ENCODE data around the gene PC.

Gene PC

DNA sequence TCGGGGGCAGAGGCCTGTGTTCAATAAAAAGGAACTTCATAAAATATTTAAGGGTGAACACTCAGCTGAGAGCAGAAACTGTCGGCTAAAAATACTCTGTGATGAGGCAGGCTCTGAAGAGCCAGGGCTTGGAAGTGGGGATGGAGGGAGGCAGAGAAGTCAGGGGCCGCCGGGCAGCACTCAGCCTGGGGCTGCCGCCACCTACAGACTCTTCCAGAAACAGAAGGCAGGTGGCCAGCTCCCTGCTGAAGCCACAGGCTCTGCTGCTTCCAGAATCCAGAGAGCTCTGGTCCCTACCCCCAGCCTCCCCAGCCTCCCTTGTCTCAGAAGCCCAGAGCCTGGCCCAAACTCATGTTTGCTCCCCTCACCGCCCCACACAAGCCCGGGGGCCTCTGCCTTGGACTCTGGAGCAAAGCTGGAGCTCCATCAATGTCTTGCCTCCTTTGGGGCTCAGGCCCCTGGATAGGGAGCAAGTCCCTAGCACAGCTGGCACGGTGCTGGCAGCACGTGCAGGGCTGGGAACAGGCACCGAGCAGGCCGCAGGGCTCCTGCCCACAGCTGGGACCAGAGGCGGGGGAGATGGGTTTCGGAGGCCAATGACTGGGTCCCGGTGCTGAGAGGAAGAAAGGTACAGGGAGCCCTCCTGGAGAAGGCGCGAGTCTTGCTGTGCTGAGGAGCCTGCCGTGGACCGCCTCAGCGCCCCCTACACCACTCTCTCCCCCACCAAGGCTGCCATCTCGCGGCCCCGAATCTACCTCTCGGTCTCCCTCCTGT lies 93.1 kb downstream of the PC start:
- peak; percentile 87 for DNase-seq (ENCODE audit: low spot score)

GRCh38 chr11:66864172-66864901 lies 93.8 kb downstream of the PC start:
- peak; percentile 47 for DNase-seq (ENCODE audit: low spot score)

DNA sequence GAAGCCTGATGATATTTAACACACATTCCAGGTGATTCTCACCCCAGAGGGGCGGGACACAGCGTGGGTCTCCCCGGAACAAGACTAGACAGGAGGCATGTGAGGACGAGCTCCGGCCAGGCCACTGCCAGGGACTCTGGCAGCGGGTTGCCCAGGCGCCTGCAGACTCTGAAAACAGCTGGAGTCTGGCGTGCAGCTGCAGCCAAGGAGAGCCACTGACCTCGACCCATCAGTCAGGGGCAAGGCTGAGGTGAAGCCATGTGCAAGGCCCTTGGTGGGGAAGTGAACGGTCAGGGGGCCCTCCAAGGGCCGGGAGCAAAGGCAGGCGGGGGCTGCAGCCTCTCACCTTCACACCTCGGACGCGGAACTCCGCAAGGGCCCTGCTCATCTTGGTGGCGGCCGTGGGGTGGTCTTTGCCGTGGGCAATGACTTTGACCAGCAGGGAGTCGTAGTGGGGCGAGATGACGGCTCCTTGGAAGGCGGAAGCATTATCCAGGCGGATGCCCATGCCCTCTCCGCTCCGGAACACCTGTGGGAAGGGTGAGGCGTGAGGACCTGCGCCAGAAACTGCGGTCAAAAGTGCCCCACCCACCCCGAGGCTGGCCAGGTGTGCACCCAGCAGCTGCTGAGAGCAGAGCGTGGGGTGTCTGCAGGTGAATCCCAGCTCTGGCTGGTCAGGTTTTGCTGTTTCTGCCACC lies 94.6 kb downstream of the PC start:
- no peak for DNase-seq (ENCODE audit: low spot score)

DNA sequence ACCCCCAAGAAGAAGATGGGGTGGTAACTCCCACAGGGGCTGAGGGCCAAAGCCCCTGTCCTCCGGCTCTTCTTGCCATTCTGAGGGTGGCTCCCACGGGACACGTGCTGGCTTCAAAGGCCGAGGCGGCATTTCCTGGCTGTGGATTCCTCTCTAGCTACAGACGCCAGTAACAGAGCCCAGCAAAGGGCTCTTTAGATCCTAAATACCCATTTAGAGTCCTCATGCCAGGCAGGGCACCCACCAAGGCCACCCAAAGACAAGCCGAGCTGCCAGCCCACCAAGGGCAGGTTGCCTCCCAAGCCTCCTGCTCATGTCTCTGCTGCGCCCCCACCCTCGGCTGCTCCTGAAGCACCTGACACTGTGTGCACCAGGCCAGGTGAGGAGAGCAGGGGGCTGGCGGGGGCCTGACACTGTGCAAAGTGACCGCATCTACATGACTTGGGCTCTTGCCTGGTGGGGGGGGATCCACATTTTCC lies 95.6 kb downstream of the PC start:
- no peak for DNase-seq (ENCODE audit: low spot score)

GRCh38 chr11:66861774-66862558 lies 96.2 kb downstream of the PC start:
- no peak for DNase-seq (ENCODE audit: low spot score)

DNA sequence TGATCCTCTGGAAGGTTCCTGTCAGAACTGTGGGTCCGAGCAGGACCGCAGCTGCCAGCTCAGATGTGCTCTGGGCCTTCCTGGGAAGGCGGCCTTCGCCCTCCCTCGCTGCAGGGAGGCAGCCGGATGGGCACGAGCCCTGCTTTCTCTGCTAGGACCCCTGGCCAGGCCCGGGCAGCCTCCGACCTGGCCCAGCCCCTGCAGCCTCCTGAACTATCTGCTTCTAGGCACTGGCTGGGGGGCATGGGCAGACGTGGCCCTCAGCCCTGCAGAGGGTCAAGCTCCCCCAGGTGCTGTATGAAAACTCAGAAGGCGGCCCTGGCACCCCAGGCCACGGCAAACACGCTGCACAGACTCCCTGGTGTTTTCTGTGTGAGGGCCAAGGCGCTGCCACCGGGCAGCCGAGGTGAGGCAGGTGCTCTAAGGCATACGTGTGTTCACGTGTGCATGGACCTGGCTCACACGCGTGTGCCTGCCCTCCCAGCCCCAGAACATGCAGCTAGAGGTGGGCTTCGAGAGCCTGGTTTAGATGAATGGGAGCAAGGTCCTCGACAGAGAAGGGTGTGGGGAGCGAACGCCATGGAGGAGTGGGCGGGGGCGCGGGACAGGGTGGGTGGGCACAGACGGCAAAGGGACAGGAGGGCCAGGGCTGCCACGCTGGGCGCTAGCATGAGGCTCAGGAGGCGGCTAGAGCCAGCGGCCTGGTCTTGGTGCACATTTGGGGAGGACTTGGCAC lies 97.0 kb downstream of the PC start:
- no peak for DNase-seq (ENCODE audit: low spot score)

DNA sequence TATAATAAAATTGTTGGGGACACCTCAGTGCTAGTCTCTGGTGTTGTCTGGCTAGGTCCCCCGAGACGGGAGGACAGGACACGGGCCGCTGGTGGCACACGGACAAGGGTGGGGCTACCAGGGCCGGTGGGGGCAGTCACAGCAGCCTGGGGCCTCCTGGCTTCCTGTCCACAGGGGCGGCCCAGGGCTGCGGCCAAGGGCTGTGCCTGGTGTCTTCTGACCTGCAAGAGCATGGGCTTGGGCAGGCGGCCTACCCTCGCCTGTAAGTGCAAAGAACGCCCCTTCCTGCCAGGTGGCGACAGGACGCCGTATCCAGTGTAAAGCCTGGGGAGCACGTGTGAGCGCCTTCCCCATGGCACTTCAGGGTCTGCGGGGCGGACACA lies 97.7 kb downstream of the PC start:
- DNase-seq (ENCODE audit: low spot score), result peak; percentile 36

GRCh38 chr11:66859686-66860448 lies 98.3 kb downstream of the PC start:
- no peak for DNase-seq (ENCODE audit: low spot score)

DNA sequence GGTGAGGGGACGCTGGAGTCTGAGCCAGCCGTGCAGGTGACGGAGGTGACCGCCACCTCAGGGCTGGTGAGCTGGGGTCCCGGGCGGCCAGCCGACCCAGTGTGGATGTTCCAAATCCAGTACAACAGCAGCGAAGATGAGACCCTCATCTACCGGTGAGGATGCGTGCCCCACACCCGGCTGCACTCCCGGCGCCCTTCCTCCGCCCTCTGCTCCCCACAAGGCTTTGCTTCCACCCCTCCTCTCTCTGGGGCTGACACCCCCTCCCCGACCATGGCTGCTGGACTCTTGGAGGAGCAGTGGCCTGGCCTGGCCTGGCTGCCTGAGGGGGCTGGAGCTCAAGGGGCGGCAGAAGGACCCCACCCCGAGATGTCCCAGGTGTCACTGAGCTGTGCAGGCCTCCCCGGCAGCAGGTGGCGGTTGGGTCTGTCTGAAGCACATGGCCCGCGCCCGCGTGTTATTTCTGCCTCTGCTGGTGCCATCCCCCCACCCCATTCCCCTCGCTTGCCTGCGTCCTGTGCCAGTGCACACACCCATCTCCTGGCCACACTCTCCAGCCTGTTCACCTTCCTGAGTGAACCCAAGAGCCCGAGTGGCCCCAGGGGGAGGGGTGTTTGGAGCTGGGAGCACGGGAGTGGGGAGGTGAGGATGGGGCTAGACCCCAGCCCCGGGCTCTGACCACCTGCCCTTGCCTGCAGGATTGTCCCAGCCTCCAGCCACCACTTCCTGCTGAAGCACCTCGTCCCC lies 99.1 kb downstream of the PC start:
- DNase-seq (ENCODE audit: low spot score), result no peak

DNA sequence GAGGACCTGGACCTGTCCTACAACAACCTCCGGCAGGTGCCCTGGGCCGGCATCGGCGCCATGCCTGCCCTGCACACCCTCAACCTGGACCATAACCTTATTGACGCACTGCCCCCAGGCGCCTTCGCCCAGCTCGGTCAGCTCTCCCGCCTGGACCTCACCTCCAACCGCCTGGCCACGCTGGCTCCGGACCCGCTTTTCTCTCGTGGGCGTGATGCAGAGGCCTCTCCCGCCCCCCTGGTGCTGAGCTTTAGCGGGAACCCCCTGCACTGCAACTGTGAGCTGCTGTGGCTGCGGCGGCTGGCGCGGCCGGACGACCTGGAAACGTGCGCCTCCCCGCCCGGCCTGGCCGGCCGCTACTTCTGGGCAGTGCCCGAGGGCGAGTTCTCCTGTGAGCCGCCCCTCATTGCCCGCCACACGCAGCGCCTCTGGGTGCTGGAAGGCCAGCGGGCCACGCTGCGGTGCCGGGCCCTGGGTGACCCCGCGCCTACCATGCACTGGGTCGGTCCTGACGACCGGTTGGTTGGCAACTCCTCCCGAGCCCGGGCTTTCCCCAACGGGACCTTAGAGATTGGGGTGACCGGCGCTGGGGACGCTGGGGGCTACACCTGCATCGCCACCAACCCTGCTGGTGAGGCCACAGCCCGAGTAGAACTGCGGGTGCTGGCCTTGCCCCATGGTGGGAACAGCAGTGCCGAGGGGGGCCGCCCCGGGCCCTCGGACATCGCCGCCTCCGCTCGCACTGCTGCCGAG lies 99.8 kb downstream of the PC start:
- DNase-seq (ENCODE audit: low spot score), result no peak

GRCh38 chr11:66857927-66858185 lies 100.3 kb downstream of the PC start:
- DNase-seq (ENCODE audit: low spot score), result no peak

DNA sequence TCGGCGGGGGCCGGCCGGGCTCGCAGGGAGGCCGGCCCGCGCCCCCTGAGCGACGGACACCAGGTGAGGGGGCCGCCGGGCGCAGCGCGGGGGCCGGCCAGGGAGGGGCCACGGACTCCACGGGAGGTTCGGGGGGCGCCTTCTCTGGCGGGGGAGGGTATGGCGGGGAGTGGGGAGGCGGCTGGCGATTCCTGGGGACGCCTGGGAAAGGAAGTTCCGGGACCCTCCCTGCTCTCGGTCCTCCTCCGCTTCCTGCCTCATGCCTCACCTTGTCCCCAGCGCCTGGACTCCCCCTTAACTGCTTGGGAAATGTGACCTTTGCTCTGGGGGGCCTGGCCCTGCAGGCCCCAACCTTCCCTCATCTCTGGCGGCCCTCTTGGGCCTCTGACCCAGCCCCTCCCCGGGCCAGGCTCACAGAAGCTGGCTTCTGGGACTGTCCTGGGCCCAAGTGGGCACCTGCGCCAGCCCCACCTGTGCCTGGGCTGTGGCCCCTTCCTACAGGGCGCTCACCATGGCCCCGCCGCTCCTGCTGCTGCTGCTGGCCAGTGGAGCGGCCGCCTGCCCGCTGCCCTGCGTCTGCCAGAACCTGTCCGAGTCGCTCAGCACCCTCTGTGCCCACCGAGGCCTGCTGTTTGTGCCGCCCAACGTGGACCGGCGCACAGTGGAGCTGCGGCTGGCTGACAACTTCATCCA lies 100.8 kb downstream of the PC start:
- DNase-seq (ENCODE audit: low spot score), result peak; percentile 24

DNA sequence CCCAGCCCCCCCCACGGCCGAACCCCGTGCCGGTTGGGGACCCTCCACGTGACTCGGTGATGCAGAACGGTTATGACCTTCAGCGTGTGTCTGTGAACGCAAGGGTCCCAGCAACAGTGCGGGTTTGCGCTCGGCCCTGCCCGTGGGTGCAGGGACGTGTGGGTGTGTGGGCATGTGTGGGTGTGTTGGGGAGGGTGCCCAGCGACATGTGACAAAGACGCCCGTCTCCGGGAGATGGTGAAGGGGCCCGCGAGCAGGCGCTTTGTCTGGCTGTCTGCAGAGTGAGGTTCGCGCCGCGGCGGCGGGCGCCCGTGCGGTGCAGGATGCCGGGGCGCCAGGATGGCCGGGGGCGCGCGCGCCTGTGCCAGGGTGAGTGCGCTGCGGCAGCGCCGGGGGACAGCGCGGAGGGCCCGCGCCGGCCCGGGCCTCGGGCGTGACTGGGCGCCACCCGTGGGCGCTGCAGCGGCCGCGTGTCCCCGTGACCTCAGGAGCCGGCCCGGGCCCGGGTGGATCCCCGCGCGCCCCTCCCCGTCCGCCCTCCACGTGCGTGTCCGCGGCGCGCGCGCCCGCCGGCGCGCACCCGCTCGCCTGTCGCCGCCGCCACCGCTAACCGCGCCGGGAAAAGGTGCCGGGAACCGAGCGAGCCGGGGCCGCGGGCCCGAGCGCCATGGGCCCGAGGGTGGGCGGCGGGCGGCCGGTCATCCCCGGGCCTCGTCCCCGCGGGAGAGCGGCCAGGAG lies 101.5 kb downstream of the PC start, which contains the start of gene LRFN4:
TSS of gene LRFN4 (plus strand) at position 569 of the 738 bp plus-strand sequence. CDS start 681 bp downstream, outside the sequence.
- no peak for DNase-seq (ENCODE audit: low spot score)

DNA sequence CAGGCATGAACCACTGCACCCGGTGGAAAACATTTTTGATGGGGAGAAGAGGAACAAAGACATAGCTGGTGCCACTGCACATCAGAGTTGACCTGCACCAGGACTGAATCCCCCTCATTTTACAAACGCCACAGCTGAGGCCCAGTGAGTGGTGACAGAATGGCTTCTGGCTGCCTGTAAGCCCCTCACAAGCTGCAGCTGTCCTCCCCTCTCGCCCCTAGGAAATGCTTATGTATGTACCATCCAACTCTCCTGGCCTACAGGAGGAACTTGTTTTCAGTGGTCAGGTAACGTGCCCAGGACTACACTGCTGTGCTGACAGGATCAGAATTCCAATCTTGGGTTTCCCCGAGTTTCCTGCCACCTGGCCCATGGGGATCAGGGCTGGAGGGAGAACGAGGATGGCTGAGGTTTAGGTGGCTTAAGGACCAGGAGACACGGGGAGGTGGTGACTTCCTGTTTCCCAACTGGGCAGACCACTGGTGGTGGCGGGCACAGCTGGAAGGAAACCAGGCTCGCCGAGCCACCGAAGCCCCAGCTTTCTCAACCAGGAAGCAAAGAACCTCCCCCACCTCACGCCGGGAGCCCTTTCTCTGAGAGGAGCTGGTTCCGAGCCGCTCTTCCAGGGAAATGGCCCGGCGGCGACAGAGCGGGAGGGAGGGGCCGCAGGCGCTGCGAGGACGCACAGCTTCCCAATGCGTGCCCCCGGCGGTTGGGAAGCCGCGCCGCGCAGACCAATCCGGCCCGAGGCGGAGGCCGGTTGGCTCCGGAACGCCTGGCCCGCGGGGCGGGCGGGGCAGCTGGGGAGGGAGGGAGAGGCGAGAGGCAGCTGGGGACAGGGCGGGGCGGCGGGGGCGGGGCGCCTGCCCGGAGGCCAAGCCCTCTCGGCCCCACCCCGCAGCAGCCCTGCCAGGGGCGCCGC lies 102.3 kb downstream of the PC start:
- peak; percentile 89 for DNase-seq (ENCODE audit: low spot score)

DNA sequence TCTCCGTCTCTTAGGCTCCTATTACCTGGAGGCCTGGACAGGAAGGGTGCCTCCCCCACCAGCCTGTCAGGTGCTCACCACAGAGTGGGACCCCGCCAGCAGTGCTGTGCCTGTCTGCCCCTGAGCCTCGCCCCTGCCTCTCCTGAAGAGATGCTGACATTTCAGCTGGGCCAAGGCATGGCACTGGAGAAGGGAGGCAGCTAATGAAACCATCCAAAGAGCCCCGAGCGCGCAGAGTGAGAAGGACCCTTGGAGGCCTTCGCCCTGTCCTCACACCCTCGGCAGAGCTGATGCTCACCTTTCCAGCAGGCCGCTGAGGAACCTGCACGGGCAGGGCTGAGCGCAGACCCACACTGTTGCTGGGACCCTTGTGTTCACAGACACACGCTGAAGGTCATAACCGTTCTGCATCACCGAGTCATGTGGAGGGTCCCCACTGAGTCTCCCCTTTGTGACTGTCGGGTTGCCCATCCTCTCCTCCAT lies 103.4 kb downstream of the PC start:
- DNase-seq (ENCODE audit: low spot score), result no peak

DNA sequence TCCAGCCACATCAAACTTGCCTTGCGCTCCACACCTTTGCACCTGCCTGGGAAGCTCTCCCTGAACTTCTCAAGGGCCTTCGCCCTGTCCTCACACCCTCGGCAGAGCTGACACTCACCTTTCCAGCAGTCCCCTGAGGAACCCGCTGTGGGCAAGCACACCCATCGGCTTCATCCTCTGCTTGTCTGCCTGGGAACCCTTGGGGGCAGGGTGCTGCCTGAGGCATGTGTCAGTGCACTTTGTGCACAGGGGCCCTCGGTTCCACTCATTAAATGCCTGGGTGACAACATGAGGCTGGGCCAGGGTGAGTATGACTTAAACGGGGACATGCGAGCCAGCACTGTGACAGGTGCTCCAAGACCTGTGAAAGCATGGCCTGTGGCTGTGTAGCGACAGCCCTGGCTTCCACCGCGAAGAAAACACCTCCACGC lies 103.9 kb downstream of the PC start:
- no peak for DNase-seq (ENCODE audit: low spot score)

Data from cerebellar cortex (tissue), 1 donor.